SU-DHL-6 (cell line): ENCODE data around the gene QKI.

Experiments used
- EZH2phosphoT487 ChIP-seq: fragments of 200-600 bp; sonication (generic), shearing (Covaris generic); conservative IDR thresholded peaks from 2 replicates; pipeline ENCODE4 v1.6.1; 2018; ENCODE audit warnings: mild to moderate bottlenecking, antibody characterized with exemption, low read length, moderate library complexity, mixed read lengths
- TF ChIP-seq, protein P1 (sequence below): fragments of 200-600 bp; sonication (generic); IDR thresholded peaks from one replicate; pipeline ENCODE4 v1.5.1; 2017; ENCODE audit warnings: antibody characterized with exemption, mild to moderate bottlenecking, low read length, moderate library complexity; ENCODE audit not compliant: insufficient read depth, poor library complexity, severe bottlenecking

DNA sequence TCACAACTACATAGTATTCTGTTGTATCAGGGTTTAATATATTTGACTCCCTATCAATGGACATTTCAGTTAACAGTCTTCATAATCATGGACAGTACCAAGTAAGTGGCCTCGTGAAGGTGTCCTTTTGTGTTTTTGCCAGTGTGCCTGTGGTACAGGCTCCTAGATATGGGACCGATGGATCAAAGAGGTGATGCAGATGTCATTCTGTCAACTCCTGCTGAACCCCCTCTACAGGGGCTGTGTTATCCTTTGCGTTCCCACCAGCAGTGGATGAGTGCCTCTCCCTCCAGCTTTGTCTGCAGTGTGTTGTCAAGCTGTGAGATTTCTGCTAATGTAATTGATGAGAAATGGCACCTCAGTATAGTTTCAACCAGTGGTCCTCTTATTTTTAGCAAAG, 210.7 kb downstream of the QKI start:
- TF ChIP-seq, protein P1, sequence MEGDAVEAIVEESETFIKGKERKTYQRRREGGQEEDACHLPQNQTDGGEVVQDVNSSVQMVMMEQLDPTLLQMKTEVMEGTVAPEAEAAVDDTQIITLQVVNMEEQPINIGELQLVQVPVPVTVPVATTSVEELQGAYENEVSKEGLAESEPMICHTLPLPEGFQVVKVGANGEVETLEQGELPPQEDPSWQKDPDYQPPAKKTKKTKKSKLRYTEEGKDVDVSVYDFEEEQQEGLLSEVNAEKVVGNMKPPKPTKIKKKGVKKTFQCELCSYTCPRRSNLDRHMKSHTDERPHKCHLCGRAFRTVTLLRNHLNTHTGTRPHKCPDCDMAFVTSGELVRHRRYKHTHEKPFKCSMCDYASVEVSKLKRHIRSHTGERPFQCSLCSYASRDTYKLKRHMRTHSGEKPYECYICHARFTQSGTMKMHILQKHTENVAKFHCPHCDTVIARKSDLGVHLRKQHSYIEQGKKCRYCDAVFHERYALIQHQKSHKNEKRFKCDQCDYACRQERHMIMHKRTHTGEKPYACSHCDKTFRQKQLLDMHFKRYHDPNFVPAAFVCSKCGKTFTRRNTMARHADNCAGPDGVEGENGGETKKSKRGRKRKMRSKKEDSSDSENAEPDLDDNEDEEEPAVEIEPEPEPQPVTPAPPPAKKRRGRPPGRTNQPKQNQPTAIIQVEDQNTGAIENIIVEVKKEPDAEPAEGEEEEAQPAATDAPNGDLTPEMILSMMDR = no peak
- no peak for TF ChIP-seq EZH2phosphoT487
